GM21529 (cell line): ENCODE data around the gene VAV2.
A peak's percentile ranks its signal among the peaks of the same experiment; 100 is the strongest.

Source experiments
- ATAC-seq: cut with Tn5 transposase; IDR thresholded peaks from one replicate; pipeline ENCODE4 v1.9.1; 2021; ENCODE audit not compliant: unreplicated experiment

VAV2 gene

DNA sequence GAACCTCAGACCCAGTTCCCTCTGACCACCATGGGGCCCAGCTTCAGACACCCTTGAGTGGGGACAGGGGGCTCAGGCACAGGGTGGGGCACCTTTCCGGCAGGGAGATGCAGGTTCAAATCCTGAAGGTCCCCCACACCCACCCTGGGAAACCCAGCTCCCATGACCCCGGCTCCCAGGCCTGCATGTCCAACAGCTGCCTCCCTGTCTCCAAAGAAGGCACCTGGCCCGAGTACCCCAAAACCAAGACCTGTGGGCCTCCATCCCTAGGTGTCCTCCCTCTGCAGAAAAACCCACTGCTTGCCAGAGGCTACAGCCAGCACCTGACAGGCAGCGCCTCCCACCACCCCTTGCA, 38.5 kb downstream of the VAV2 start:
- no peak for ATAC-seq

DNA sequence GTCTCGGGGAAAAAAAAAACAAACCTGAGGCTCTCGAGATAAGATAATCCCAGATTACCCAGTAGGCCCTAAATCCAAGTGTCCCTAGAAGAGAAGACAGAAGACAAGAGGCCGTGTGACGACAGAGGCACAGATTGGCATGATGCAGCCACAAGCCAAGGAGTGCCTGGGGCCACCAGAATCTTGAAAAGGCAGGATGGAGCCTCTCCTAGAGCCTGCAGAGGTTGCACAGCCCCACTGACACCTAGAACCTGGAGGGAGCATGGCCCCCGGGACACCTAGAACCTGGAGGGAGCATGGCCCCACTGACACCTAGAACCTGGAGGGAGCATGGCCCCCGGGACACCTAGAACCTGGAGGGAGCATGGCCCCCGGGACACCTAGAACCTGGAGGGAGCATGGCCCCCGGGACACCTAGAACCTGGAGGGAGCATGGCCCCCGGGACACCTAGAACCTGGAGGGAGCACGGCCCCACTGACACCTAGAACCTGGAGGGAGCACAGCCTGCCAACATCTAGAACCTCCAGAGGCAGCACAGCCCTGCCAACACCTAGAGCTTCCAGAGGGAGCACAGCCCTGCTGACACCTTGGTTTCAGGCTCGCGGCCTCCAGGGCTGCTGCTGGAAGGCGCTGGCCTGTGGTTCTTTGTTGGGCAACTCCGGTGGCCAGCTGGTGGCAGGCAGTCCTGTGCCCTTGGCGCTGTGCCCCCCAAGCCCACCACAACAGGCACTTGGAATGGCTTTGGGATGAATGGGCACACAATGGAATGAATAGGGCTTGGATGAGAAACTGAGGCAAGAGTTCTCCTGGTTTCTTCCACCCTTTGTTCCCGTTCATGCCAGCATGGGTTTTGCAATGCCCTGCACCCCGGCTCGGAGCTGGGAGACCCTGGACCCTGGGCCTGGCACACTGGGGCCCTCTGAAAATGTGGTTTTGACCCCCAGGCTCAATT, 39.2 kb downstream of the VAV2 start:
- no peak for ATAC-seq

- ATAC-seq, result no peak
Measured at GRCh38 chr9:133951265-133951664, 40.9 kb downstream of the VAV2 start.

DNA sequence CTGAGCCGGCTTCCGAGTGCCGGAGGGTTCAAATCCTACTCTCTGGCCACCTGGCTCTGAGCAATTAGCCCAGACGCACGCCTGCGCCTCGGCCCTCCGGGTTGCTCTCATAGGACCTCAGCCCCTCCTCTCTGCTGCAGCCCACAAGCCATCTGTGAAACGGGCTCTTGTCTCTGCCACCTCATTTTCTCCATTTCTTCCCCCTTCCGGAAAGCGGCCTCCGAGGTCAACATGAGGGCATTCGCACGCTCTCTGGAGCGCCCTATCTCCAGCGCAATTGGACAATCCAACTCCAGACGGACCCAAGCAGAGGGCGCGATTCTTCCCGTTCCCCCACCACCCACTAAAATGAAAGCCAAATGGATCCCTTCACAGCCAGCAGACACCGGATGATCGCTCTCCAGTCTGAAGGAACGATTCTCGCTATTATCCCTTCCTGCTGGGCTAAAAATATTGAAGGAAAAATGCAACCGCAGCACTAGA, 41.5 kb downstream of the VAV2 start:
- no peak for ATAC-seq

- no peak for ATAC-seq
Measured at GRCh38 chr9:133950192-133950591, 41.9 kb downstream of the VAV2 start.

GRCh38 chr9:133949486-133950061, 42.5 kb downstream of the VAV2 start:
- ATAC-seq, result no peak

DNA sequence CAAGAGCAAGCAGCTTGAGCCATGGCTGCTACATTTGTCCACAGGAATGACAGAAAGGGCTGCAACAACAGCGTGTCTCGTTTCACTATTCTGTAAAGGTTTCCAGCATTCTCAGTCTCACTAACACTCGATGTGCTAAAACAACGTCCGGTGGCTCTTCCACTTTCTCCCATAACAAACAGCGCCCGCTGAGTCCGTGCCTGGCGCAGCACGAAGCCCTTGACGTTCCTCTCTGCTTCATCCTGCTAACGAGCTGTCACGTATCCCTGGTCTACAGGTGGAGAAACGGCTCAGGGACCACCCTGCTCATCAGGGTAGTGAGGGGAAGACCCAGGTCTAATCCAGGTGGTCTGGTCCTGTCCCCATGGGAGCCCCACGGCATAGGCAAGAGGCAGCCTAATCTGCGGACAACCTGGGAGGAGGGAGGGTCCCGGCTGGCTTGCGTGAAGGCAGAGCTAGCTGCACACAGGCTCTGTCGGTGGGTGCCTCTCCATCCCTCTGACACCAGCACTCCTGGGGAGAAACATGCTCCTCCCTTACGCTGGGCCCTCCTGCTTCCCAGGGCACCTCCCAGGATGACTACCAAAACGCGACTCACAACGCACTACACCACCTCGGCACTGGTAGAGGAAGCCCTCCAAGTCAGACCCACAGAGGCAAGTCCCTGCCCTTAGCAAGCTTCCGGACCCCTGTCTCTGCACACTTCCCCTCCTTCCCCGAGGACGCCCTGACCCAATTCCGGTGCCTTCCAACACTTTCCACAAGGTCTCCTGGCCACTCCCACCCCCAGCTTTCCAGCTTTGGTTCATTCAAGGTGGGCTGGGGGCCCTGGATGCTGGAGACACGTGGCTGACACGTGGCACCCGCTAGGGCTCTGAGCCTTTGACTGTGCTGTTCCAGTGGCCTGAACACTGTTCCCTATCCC, 43.3 kb downstream of the VAV2 start:
- no peak for ATAC-seq

DNA sequence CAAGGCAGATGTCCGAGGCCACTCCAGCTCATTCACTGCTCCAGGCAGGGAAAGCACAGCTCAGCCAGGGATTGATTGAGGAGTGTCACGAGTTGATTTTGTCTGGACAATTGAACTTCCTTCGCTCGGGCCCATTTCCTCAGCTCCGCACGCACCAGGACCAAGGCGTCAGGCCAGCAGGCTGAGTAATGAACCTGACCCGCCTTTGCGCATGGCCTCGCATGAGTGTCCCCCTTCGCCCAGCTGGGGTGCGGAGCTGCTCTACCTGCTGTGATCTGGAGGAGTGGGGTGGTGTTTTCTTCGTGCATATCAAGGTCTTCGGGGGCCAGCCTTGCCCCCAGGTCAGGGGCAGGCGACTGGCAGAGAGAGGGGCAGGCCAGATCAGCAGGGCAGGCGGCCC, 44.0 kb downstream of the VAV2 start:
- ATAC-seq, result no peak

- ATAC-seq, result no peak
Measured at GRCh38 chr9:133946840-133947486, 45.2 kb downstream of the VAV2 start.

DNA sequence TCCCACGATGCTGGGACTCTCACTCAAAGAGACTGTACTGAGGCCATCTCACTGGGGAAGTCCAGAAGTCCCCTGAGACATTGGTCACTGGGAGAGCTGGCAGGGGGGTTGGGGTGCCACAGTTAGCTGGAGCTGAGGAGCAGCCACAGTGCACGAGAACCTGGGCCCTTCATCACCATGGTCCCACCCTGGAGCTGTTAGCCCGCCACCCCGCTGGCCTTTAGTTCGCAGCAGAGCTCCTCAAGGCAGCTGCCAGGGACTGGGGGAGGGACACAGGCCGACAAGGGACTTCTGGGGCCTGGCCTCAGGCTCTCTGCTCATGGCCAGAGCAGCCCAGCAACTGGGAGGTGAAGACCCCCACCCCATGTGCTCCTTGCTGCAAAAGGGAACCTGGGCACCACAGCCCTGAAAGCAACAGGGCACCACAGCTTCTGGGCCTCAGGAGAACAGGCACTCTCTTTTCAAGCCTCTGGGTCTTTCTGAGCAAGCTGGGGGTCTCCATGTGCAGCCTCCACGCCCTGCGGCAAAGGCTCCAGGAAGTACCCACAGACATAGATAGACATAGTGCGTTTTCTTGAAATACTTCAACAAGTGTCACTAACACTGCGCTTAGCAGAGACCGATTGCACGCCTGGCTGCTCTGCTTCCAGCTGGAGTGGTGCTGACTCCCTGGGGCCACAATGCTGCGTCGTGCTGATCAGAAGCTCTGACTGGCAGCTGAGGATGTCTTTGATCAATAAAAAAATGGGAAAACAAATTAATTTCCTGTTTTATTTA, 46.0 kb downstream of the VAV2 start:
- ATAC-seq, result peak; percentile 53

GRCh38 chr9:133945314-133945975, 46.7 kb downstream of the VAV2 start:
- ATAC-seq, result peak; percentile 57

- ATAC-seq, result no peak
Measured at GRCh38 chr9:133944746-133945135, 47.4 kb downstream of the VAV2 start.

DNA sequence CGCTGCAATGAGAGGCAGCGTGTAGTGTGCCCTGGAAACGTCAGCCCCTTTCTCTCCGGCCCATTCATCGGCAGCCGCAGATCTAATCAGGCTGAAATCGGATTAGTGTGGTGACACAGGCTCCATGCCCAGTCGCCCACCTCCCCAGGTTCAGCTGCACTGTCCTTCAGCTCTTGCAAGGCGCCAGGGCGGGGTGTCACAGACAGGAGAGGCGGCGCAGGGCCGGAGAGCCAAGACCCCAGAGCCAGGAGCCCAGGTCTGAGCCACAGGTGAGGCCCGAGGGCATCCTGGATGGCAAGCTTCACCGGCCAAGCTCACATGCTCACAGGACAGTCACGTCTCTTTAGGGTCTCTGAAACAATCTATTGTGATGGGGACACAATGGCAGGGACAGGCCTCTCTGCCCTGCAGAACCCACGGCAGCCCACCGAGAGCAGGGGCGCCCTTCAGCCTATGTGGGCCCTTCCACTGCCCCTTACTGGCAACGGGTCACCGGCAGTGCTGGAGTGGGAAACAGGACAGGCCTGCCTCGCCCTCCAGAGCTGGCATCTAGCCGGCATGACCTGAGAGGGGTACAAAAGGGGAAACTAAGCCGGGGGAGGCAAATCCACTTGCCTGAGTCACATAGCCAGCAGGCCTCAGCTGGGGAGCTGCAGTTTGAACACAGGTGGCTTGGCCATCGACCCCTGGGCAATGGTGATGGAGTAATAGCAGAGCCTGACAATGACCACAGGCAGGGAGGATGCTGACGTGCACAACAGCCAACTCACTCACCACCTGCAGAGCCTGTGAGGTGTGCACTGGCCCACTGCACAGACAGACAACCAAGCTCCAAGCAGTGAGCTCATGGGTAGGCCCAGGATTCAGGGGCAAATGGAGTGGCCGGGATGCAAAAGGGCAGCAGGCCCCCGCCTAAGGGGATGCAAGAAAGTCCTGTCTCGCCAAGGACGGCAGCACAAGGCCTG, 48.1 kb downstream of the VAV2 start:
- no peak for ATAC-seq

DNA sequence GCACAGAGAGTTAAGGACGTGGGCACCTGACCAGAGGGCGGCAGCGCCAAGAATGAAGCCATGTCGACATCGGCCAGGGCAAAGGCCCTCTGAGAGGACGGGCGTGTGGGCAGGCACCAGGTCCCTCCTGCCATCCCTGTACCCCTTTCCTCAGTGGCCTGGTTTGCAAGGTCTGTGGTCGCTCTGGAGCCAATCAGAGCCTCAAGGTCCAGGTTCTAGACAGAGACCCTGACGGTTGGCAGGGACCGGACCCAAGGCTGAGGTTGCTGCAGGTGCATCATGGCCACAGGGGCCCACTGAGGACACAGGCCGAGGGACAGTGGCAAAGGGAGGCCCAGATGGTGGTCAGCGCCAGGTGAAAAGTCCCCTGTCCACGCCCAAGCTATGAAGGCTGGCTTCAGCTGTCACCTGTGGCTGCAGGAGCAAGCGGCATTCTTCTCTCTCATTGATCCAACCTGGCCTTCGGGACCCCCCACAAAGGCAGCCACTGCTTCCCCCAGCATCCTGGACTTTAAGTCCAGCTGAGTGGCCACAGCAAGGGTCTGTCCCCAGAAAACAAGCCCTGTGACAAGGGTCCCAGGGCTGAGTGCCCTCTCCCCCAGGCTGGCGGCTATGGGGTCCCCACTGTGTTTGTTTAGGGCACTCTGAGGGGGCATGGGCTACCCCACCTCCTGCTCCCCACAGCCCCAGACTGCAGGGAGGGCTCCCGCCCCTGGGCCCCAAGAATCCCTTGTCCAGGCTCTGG, 48.9 kb downstream of the VAV2 start:
- ATAC-seq, result no peak

GRCh38 chr9:133942206-133942975, 49.7 kb downstream of the VAV2 start:
- no peak for ATAC-seq

GRCh38 chr9:133939845-133940244, 52.3 kb downstream of the VAV2 start:
- ATAC-seq, result no peak
